Right ventricle myocardium inferior (tissue), 1 donor: ENCODE results near the gene TSNAX. TPM values are rescaled to one million over a fixed set of nuclear protein-coding genes. Genes with fewer than 3 reads are reported as not detected.
A peak's percentile ranks its signal among the peaks of the same experiment; 100 is the strongest.
"Not testable (repeated sequence)": the region's sequence is repeated elsewhere in the genome, so short reads cannot be mapped to it uniquely, and the experiment has no call there.

Experiments used
- ATAC-seq: fragments of 200-7000 bp; cut with Tn5 transposase; one replicate; pipeline ENCODE4 v1.9.1; 2020; ENCODE audit warnings: mild to moderate bottlenecking, moderate library complexity
- DNase-seq: peaks from one replicate; pipeline ENCODE4 v3.0.0; 2021; ENCODE audit errors: missing footprints
- intact Hi-C: fragments of 100-400 bp; cut with DNase I; formaldehyde crosslinking; loops from one replicate; pipeline ENCODE4 v1.11.0; 2022
- total RNA-seq: library from RNA; stranded (reverse); fragmentation: NEBNext Ultra II Directional; extraction: Animal tissue kit (Norgen Biotek cat#: 25700); gene quantifications from one replicate; pipeline ENCODE4 v1.2.1, GENCODE V29; 2021
- donor health status: DM: no; HTN: yes; CAD: no; lungs with severe emphysema.

Gene TSNAX
- total RNA-seq, 1 donor from 2014 or later, result 22.6 TPM

- ATAC-seq (no peak), DNase-seq (no peak)
- intact Hi-C loops, result no loop called here
Measured at GRCh38 chr1:231553320-231553719, 24.9 kb downstream of the TSNAX start.

GRCh38 chr1:231554969-231555368 lies 26.5 kb downstream of the TSNAX start:
- intact Hi-C loops, result no loop called here
- ATAC-seq, result no peak
- no peak for DNase-seq

GRCh38 chr1:231557411-231557810 lies 28.9 kb downstream of the TSNAX start:
- DNase-seq, result no peak
- intact Hi-C loops, result no loop called here
- ATAC-seq, result no peak

- ATAC-seq (peak; percentile 73), DNase-seq (no peak)
- intact Hi-C loops, result no loop called here
Measured at GRCh38 chr1:231557898-231558707, 29.6 kb downstream of the TSNAX start.

GRCh38 chr1:231558708-231559185 lies 30.3 kb downstream of the TSNAX start:
- intact Hi-C loops, result no loop called here
- no peak for ATAC-seq
- no peak for DNase-seq

GRCh38 chr1:231561647-231562383 lies 33.3 kb downstream of the TSNAX start:
- intact Hi-C loops, result no loop called here
- ATAC-seq, result no peak
- no peak for DNase-seq

GRCh38 chr1:231563247-231563646 lies 34.8 kb downstream of the TSNAX start:
- intact Hi-C loops, result no loop called here
- DNase-seq (no peak), ATAC-seq (no peak)

- intact Hi-C loops, result no loop called here
- ATAC-seq (no peak), DNase-seq (no peak)
Measured at GRCh38 chr1:231564373-231564772, 35.9 kb downstream of the TSNAX start.

- intact Hi-C loops, result no loop called here
- DNase-seq (no peak), ATAC-seq (no peak)
Measured at GRCh38 chr1:231566496-231566895, 38.0 kb downstream of the TSNAX start.

GRCh38 chr1:231570262-231570661 lies 41.8 kb downstream of the TSNAX start:
- DNase-seq, ATAC-seq, intact Hi-C loops: not testable (repeated sequence)

- ATAC-seq, result no peak
- intact Hi-C loops, result no loop called here
- no peak for DNase-seq
Measured at GRCh38 chr1:231571904-231572303, 43.4 kb downstream of the TSNAX start.

- ATAC-seq, result no peak
- intact Hi-C loops, result no loop called here
- DNase-seq, result no peak
Measured at GRCh38 chr1:231575472-231575871, 47.0 kb downstream of the TSNAX start.

- ATAC-seq (no peak), DNase-seq (no peak)
- intact Hi-C loops, result no loop called here
Measured at GRCh38 chr1:231576804-231577718, 48.6 kb downstream of the TSNAX start.

GRCh38 chr1:231580874-231581273 lies 52.4 kb downstream of the TSNAX start:
- no peak for DNase-seq
- ATAC-seq, result no peak
- intact Hi-C loops, result no loop called here

- DNase-seq (no peak), ATAC-seq (no peak)
- intact Hi-C loops, result no loop called here
Measured at GRCh38 chr1:231581859-231582258, 53.4 kb downstream of the TSNAX start.

GRCh38 chr1:231583376-231583775 lies 54.9 kb downstream of the TSNAX start:
- DNase-seq (no peak), ATAC-seq (no peak)
- intact Hi-C loops, result no loop called here

GRCh38 chr1:231584117-231584516 lies 55.6 kb downstream of the TSNAX start:
- no peak for DNase-seq
- intact Hi-C loops, result no loop called here
- ATAC-seq, result no peak

- no peak for ATAC-seq
- intact Hi-C loops, result loop anchor here (5.0 kb wide), 1 partner anchor 38 kb away; no protein-coding TSS in a partner anchor
- no peak for DNase-seq
Measured at GRCh38 chr1:231584921-231585320, 56.5 kb downstream of the TSNAX start.
